GM19372 (cell line): ENCODE measurements around the gene MCMBP.
A peak's percentile ranks its signal among the peaks of the same experiment; 100 is the strongest.

Experiments
- ATAC-seq: cut with Tn5 transposase; IDR thresholded peaks from one replicate; pipeline ENCODE4 v1.9.1; 2021; ENCODE audit warnings: mild to moderate bottlenecking, low read depth, moderate library complexity; ENCODE audit not compliant: unreplicated experiment

MCMBP gene

GRCh38 chr10:119834188-119834587 lies 38.5 kb downstream of the MCMBP start:
- ATAC-seq, result no peak

- no peak for ATAC-seq
Observed at GRCh38 chr10:119832951-119833350, 39.7 kb downstream of the MCMBP start.

GRCh38 chr10:119831656-119832055 lies 41.0 kb downstream of the MCMBP start:
- ATAC-seq, result no peak

- ATAC-seq, result no peak
Observed at GRCh38 chr10:119830851-119831250, 41.8 kb downstream of the MCMBP start.

GRCh38 chr10:119829429-119829828 lies 43.2 kb downstream of the MCMBP start:
- ATAC-seq, result no peak

- no peak for ATAC-seq
Observed at GRCh38 chr10:119827430-119827829, 45.2 kb downstream of the MCMBP start.

- no peak for ATAC-seq
Observed at GRCh38 chr10:119826771-119827170, 45.9 kb downstream of the MCMBP start.

GRCh38 chr10:119824299-119824698 lies 48.3 kb downstream of the MCMBP start:
- no peak for ATAC-seq

GRCh38 chr10:119821182-119821581 lies 51.5 kb downstream of the MCMBP start:
- ATAC-seq, result no peak

GRCh38 chr10:119818889-119819270 lies 53.8 kb downstream of the MCMBP start:
- no peak for ATAC-seq

- no peak for ATAC-seq
Observed at GRCh38 chr10:119817991-119818888, 54.4 kb downstream of the MCMBP start.

GRCh38 chr10:119815671-119816070 lies 57.0 kb downstream of the MCMBP start:
- no peak for ATAC-seq

- ATAC-seq, result no peak
Observed at GRCh38 chr10:119812684-119813083, 60.0 kb downstream of the MCMBP start.

- no peak for ATAC-seq
Observed at GRCh38 chr10:119811122-119811521, 61.5 kb downstream of the MCMBP start.

GRCh38 chr10:119807960-119808697 lies 64.5 kb downstream of the MCMBP start:
- peak; percentile 65 for ATAC-seq

- no peak for ATAC-seq
Observed at GRCh38 chr10:119806334-119807130, 66.1 kb downstream of the MCMBP start.

- no peak for ATAC-seq
Observed at GRCh38 chr10:119805702-119806230, 66.9 kb downstream of the MCMBP start.

- ATAC-seq, result no peak
Observed at GRCh38 chr10:119803264-119803663, 69.4 kb downstream of the MCMBP start.

GRCh38 chr10:119801998-119802538 lies 70.6 kb downstream of the MCMBP start:
- no peak for ATAC-seq

GRCh38 chr10:119801176-119801575 lies 71.5 kb downstream of the MCMBP start:
- no peak for ATAC-seq
